ENCODE measurements around the gene IBTK. TPM values are rescaled to one million over a fixed set of nuclear protein-coding genes. Genes with fewer than 3 reads are reported as not detected.

The IBTK gene
- total and polyA plus RNA-seq, 2 of the 8 experiments (the other 6 are each of a cell fraction or from before 2014, with no cell fraction given) = 4.6 to 24.2 TPM

DNA sequence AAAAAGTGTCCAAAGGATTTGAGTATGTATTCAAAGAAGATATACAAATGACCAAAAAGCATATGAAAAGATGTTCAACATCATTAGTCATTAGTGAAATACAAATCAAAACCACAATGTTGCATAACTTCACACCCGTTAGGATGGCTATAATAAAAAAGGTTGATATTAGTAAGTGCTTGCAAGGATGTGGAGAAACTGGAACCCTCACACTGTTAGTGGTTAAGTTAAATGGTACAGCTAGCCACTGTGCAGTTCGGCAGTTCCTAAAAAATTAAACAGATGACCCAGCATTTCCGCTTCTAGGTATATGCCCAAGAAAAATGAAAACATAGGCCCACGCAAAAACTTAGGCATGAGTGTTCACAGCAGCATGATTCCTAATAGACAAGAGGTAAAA is 38.6 kb downstream of the IBTK start:
- no peak overlapping the region for H2BK120ac ChIP-seq (replicated peaks; ENCODE audit: low read depth, low read length)
- WGBS, 2 experiments (ENCODE audit: extremely low coverage in 1 of 2, insufficient coverage in 1 of 2, insufficient read length in 1 of 2, insufficient replicate concordance in 2 of 2, low coverage in 1 of 2, low lambda C conversion rate in 2 of 2, missing lambda C conversion rate in 1 of 2) = 87% methylated on average over 4 of the region's 4 CpGs; no CpG with 5 or more reads in 1 of the 2 experiments
- no peak overlapping the region for H3K9ac ChIP-seq (replicated peaks in 1 of 4; ENCODE audit: extremely low read depth in 1 of 4, low read depth in 3 of 4, low read length in 3 of 4)
- H3K56ac ChIP-seq (replicated peaks; ENCODE audit: insufficient read length, low read depth, low read length) = no peak overlapping the region
- no peaks in the 10 kb centered on the region for H3K23me2 ChIP-seq (ENCODE audit: low read depth, low read length)
- H3K9me3 ChIP-seq (ENCODE audit: insufficient read depth in 2 of 2, low read depth in 1 of 2, low read length in 1 of 2) = no peaks in the 10 kb centered on the region
- no peaks in the 10 kb centered on the region for H3K27me3 ChIP-seq (replicated peaks in 1 of 4; ENCODE audit: control insufficient read depth in 3 of 4, extremely low read depth in 1 of 4, insufficient read depth in 3 of 4, low read length in 3 of 4)
- H3K4me3 ChIP-seq (ENCODE audit: extremely low read depth in 1 of 4, insufficient read depth in 2 of 4, low read depth in 3 of 4, low read length in 4 of 4) = no peak overlapping the region
- H2BK12ac ChIP-seq (ENCODE audit: low read depth, low read length) = no peak overlapping the region
- H3K14ac ChIP-seq (ENCODE audit: insufficient read length) = no peak overlapping the region
- no peak overlapping the region for H2BK20ac ChIP-seq (ENCODE audit: low read length)
- H3K4ac ChIP-seq (replicated peaks; ENCODE audit: insufficient read length, low read depth, low read length) = no peak overlapping the region
- H2AFZ ChIP-seq (ENCODE audit: low read length) = no peak overlapping the region
- no peak for FAIRE-seq
- H3K36me3 ChIP-seq (ENCODE audit: control insufficient read depth in 2 of 4, insufficient read depth in 4 of 4, low read length in 3 of 4) = peaks cover 2 to 31% (median 7%) of the 10 kb centered on the region in 4 experiments; a peak in 3 of 8 replicates
- no peaks in the 10 kb centered on the region; the same call in 1 of the 2 replicates for H3K79me1 ChIP-seq (ENCODE audit: low read depth, low read length)
- no peak overlapping the region for H3K18ac ChIP-seq (ENCODE audit: extremely low read depth, low read length)
- no peaks in the 10 kb centered on the region for H4K20me1 ChIP-seq (replicated peaks in 1 of 2; ENCODE audit: control insufficient read depth in 1 of 2, insufficient read depth in 2 of 2, low read length in 2 of 2)
- H3K79me2 ChIP-seq (ENCODE audit: control insufficient read depth in 1 of 2, insufficient read depth in 2 of 2, low read length in 2 of 2) = no peaks in the 10 kb centered on the region
- ChIA-PET CTCF (ENCODE audit: partially characterized antibody) (no interaction called here), POLR2A (ENCODE audit: partially characterized antibody) (no interaction called here)
- H3K23ac ChIP-seq (ENCODE audit: insufficient read length) = no peak overlapping the region
- H3K4me1 ChIP-seq (replicated peaks in 1 of 4; ENCODE audit: control insufficient read depth in 3 of 4, insufficient read depth in 4 of 4, low read length in 3 of 4) = no peaks in the 10 kb centered on the region
- no peak overlapping the region for H4K91ac ChIP-seq (replicated peaks; ENCODE audit: insufficient read length, low read length)
- H2BK15ac ChIP-seq (ENCODE audit: low read length) = no peak overlapping the region
- H2AK5ac ChIP-seq (ENCODE audit: low read depth, low read length) = no peak overlapping the region
- no peak overlapping the region for H3K27ac ChIP-seq (ENCODE audit: low read depth, low read length)
- H2BK5ac ChIP-seq (ENCODE audit: low read depth, low read length) = no peak overlapping the region
- no peak for DNase-seq (ENCODE audit: low read depth in 1 of 2, low spot score in 2 of 2)
- no peak overlapping the region for H4K5ac ChIP-seq (ENCODE audit: insufficient read length, low read depth, low read length)
- H3K4me2 ChIP-seq (ENCODE audit: insufficient read depth in 1 of 2, low read depth in 2 of 2, low read length in 2 of 2) = no peak overlapping the region
- H4K8ac ChIP-seq (ENCODE audit: extremely low read depth, insufficient read depth, low read length) = no peak overlapping the region
- no peak for TF ChIP-seq RBBP5 (IDR thresholded peaks at IDR 0.05; ENCODE audit: borderline replicate concordance, low read depth, low read length)
- TF ChIP-seq HDAC2 (IDR thresholded peaks at IDR 0.05; ENCODE audit: borderline replicate concordance in 1 of 2, low read depth in 2 of 2, low read length in 2 of 2) = no peak
- TF ChIP-seq SIRT6 (IDR thresholded peaks at IDR 0.05; ENCODE audit: low read length) = no peak
- no peak for TF ChIP-seq HDAC6 (IDR thresholded peaks at IDR 0.05; ENCODE audit: low read depth, low read length)
- TF ChIP-seq TEAD4 (IDR thresholded peaks at IDR 0.05; ENCODE audit: low read depth, low read length) = no peak
- no peak for TF ChIP-seq BCL11A (IDR thresholded peaks at IDR 0.05; ENCODE audit: low read depth in 2 of 2, low read length in 2 of 2)
- no peak for TF ChIP-seq RNF2 (IDR thresholded peaks at IDR 0.05; ENCODE audit: borderline replicate concordance, low read depth, low read length, missing control alignments, poor library complexity, severe bottlenecking)
- no peak for TF ChIP-seq RAD21 (IDR thresholded peaks at IDR 0.05 in 1 of 2, conservative IDR thresholded peaks at IDR 0.05 in 1 of 2; ENCODE audit: low read depth in 2 of 2, low read length in 2 of 2)
- TF ChIP-seq POLR2A (IDR thresholded peaks at IDR 0.05; ENCODE audit: control extremely low read depth in 1 of 2, low read depth in 2 of 2, low read length in 2 of 2) = no peak
- TF ChIP-seq NRF1 (IDR thresholded peaks at IDR 0.05; ENCODE audit: low read depth, low read length) = no peak
- no peak for TF ChIP-seq SP2 (IDR thresholded peaks at IDR 0.05; ENCODE audit: low read length)
- TF ChIP-seq ZNF274 (IDR thresholded peaks at IDR 0.05; ENCODE audit: borderline replicate concordance, extremely low read depth, low read length) = no peak
- TF ChIP-seq EGR1 (IDR thresholded peaks at IDR 0.05; ENCODE audit: borderline replicate concordance, low read depth, low read length) = no peak
- TF ChIP-seq TAF7 (optimal IDR thresholded peaks at IDR 0.05; ENCODE audit: borderline replicate concordance, low read depth, low read length) = no peak

Measured in H1 (cell line).